Islet of Langerhans (tissue), 1 donor: ENCODE measurements around the gene RAB7A.
"Not testable (repeated sequence)": the region's sequence is repeated elsewhere in the genome, so short reads cannot be mapped to it uniquely, and the experiment has no call there.

ENCODE experiments used
- FAIRE-seq: peaks from one replicate; lab custom pipeline; 2011; peaks lifted over from hg19 to GRCh38; lab: Jason Lieb, UNC

The RAB7A gene

DNA sequence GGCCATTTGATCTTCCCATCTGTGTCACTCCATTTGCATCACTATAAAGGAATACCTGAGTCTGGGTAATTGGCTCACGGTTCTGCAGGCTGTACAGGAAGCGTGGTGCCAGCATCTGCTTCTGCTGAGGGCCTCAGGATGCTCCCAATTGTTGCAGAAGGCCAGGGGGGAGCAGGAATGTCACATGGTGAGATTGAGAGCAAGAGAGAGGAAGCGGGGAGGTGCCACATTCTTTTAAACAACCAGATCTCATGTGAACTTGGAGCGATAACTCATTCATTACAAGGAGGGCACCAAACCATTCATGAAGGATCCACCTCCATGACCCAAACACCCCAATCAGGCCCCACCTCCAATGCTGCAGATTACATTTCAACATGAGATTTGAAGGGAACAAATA is 13.1 kb upstream of the RAB7A start:
- FAIRE-seq: no peak

DNA sequence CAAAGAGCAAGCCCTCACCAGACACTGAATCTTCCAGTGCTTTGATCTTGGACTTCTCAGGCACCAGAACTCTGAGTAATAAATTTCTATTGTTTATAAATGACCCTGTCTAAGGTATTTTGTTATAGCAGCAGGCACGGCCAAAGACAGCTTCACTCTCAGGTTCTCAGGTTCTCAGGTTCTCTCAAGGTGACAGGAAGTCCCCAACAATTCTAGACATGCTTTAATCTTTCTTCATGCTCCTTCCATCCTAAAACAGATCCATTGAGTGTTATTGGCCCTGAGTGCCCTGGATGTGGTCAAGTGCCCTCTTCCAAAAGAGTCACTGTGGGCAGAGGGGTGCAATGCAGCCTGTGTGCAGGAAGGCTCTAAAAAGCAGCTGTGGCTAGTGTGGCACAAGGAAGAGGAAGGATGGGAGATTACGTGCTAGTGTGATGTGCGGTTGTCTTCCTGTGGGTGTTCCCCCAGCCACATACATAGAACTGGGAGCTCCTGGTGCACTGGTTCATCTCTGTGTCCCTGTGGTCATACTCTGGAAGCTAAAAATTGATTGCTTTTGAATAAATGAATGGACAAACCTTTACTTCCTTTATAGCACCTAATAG is 11.0 kb upstream of the RAB7A start:
- FAIRE-seq: no peak

DNA sequence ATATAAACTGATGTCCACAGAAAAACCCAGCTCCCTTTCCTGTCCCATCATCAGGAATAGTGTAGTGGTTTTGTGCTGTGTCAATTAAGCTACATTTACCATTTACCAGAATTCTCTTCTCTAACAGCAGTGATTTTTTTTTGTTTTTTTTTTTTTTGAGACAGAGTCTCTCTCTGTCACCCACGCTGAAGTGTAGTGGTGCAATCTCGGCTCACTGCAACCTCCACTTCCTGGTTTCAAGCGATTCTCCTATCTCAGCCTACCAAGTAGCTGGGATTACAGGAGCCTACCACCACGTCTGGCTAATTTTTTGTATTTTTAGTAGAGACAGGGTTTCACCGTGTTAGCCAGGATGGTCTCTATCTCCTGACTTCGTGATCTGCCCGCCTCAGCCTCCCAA is 7.1 kb upstream of the RAB7A start:
- FAIRE-seq: not testable (repeated sequence)

DNA sequence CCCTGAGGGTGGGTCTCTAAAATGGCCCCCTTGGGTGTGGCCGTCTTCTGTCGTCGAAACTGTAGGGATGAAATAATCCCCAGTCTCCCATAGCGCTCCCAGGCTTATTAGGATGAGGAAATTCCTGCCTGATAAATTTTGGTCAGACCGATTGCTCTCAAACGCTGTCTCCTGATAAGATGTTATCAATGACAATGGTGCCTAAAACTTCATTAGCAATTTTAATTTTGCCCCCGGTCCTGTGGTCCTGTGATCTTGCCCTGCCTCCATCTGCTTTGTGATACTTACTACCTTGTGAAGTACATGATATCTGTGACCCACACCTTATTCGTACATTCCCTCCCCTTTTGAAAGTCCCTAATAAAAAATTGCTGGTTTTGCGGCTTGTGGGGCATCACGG is 5.1 kb upstream of the RAB7A start:
- no peak for FAIRE-seq

DNA sequence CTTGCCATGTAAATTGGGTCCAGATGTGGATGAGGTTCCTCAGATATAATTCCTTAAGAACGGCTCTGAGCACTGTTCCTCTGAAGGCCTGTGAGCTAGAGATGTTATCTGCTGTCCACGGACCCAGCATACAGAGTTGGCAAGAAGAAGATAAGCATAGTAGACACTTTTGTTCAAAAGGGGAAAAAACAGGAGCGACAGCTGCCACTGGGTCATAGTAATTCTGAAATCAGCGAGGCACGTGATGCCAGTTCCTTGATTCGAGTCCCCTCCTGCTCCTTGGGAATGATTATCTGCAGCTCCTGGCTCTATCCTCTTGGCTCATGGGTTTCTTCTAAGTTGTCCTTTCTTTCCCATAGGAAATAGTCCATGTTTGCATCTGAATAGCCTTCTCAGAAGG is 2.5 kb upstream of the RAB7A start:
- FAIRE-seq: no peak

DNA sequence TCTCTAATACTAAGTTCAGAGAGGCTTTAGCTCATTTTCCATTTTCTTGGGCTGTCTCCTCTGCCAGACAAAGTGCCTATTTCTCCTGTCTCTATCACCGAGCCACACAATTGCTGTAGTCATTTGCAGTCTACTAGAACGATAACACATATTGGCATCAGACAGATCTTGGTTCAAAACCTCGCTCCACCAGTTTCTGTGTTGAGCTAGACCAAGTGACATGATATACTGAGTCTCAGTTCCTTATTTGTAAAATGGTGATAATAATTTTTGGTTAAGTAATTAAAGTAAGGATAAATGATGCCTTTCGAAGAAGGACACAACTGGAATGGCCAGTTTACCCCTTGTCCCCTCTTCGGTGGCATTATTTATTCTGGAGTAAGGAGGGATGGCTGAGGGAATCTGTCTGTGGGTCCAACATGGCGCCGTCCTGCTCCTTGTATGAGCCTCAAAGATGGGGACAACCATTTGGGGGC is 398 bp upstream of the RAB7A start:
- FAIRE-seq: no peak

DNA sequence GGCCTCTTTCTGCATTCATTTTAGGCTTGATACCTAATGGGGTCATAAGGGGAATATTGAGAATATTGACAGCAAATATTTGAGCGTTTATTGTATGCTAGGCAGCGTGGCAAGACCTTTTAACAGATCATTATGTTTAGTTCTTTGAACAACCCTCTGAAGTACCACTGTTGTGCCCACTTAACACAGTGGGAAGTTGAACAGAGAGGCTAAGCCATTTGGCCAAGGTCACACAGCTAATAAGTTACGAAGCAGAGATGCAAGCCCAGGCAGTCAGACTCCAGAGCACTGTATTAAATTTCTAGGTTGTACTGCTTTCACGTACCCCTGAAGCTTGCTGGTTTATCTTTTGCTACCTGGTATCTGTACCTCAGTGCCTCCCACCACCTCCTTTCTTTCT is 1.1 kb downstream of the RAB7A start:
- FAIRE-seq: no peak

DNA sequence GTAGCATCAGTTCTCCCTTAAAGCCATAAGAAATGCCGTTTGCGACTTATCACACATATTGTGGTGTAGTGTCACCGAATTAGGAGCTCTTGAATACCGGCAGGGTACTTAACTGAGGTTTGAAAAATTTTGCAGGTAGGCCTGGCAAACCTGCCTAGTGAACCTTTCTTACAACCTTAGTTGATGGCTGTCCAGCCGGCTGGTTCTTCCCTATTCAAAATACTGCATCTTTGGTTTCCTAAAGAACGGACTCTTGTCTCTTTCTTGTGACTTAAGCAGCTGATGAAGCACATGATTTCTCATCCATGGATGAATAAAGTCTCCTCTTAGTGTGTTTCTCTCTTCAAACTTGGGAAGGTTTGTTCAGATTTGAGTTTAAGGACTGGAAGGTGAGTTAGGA is 1.5 kb downstream of the RAB7A start:
- no peak for FAIRE-seq

DNA sequence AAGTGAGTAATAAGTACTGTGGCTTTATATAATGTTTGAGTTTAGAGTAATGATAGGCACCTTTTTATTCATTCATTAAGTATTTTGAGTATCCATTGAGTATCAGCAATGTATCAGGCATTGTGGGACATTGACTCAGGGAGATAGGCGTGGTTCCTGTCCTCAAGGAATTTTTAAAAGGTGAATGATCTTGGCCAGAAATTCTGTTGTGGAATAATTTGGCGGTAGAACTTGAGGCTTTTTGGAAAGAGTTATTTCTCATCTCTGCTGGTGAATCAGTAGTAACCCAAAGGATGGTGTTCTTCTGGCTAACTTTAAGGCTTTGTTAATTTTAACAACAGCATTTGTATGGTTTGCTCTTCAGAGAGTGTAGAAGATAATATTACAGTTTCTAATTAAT is 2.0 kb downstream of the RAB7A start:
- no peak for FAIRE-seq

DNA sequence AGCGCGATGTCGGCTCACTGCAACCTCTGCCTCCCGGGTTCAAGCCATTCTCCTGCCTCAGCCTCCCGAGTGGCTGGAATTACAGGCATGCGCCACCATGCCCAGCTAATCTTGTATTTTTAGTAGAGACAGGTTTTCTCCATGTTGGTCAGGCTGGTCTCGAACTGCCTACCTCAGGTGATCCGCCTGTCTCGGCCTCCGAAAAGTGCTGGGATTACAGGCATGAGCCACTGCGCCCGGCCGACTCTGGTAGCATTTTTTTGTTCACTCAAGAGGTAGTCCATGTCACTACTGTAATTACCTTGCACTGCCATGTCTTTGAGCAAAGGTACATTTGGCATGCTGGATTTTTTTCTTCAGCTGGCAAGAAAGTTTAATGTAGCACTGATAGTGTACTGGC is 2.5 kb downstream of the RAB7A start:
- not testable (repeated sequence) for FAIRE-seq

DNA sequence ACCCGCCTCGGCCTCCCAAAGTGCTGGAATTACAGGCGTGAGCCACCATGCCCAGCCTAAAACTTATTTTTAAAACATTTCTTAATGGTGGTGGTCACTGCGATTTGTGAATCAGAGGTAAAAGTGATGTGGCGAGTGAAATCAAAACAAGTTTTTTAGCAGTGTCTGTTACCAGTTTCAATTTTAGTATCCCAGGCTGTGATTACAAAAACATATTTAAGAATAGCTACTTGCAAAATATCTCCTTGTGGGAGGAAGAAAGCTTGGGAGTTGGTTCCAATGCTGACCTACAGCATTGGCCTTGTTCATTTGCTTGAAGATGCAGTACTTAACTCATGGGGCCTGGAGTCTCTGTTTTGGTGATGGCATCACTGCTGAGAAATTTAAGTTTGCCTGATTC is 4.5 kb downstream of the RAB7A start:
- FAIRE-seq: no peak

DNA sequence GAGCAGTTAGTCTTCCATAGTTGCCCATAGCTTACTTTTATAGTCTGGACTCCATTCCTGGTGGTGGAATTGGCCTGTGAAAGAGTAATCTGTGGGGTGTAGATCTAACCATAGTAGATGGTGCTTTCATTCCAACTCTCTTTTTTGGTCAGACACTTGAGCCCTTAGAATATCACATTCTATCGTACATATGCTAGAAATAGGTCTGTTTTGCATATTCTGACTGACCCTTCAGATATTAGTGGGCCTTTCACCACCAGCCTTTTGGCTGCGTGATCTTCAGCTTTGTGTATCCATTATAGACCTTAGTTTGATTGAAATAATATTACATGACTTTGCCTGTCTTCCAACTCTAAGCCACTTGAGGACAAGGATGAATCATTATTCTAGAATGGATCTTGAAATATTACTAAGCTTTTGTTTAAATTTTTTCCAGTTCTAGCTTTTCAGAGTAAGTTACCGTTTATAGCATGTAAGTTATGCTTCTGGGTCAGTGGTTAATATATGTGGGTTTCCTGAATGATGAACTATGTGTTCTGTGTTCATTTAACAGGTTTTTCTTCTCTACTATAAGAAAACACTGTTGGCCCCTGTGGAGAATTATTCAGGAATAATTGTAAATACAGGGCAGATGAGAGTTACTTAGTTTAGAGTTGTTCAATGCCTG is 8.7 kb downstream of the RAB7A start:
- no peak for FAIRE-seq

DNA sequence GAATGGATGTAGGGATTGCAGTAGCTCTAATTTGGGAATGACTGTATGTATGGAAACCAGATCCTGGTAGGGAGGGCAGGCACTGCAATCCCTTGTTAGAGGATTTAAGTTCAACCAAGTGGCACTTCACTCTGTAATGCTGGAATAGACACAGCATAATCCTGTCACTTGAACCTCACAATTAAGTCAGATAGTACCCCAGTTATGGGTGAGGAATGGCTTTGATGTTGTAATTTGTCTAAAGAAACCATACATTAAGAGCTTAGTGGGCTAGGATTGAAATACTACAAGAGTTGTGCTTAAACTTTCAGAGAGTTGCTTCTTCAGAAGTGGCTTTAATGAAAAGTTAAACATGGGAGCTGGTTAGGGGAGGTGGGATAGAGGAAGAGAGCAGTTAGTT is 9.3 kb downstream of the RAB7A start:
- FAIRE-seq: no peak

DNA sequence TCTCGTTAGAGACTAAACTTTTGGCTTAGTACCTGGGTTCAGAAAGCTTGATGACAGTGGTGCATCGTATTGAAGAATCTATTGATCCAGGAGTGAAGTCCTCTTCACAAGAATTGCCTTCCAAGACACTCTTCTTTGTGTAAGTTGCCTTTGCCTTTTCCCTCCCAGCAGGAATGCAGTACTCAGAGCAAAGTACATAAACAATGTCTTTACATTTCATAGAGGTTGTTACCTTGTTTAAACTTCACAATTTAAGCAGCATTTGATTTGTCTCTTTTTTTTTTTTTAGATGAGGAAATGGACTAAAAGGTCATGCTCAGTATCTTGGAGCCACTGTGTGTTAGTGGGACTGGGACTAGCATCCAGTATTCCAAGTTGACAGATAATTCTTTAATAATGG is 9.9 kb downstream of the RAB7A start:
- FAIRE-seq: no peak

DNA sequence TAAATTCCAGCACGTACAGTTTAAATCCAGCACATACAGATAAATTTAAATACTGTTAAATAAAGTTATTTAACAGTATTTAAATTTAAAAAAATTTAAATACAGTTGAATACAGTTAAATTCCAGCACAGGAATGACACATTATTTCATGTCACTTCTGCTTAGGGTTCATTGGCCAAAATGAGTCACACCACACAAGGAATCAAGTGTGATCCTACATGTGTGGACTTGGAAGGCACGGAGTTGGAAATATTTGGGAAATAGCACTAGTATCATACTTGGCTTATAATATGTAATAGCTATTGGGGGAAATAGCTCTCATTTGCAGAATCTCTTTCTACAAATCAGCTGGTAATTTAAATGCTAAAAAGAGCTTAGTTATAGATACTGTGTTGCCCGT is 10.6 kb downstream of the RAB7A start:
- no peak for FAIRE-seq

DNA sequence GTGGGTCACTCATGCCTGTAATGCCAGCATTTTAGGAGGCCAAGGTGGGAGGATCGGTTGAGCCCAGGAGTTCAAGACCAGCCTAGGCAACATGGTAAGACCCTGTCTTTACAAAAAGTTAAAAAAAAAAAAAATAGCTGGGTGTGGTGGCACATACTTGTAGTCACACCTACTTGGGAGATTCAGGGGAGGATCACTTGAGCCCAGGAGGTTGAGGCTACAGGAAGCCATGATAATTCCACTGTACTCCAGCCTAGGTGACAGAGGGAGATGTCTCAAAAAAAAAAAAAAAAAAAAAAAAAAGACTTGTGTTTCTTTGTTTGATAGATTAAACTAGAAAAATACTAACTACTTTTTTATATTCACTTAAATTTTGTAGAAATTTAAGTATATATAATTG is 14.6 kb downstream of the RAB7A start:
- FAIRE-seq: no peak

DNA sequence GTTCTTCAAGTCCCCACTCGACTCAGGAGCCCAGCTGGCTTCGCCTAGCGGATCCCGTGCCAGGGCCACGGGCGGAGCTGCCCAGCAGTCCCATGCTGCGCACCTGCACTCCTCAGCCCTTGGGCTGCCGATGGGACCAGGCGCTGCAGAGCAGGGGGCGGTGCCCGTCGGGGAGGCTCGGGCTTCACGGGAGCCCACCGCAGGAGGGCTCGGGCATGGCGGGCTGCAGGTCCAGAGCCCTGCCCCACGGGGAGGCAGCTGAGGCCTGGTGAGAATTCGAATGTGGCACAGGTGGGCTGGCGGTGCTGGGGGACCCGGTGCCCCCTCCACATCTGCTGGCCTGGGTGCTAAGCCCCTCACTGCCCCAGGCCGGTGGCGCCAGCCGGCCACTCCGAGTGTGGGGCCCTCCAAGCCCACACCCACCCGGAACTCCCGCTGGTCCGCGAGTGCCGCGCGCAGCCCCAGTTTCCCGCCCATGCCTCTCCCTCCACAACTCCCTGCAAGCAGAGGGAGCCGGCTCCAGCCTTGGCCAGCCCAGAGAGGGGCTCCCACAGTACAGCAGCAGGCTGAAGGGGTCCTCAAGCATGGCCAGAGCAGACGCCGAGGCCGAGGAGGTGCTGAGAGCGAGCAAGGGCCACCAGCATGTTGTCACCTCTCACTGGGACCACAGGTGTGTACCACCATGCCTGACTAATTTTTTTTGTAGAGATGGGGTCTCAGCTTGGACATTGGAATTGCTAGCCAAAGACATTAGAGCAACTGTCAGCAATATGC is 17.0 kb downstream of the RAB7A start:
- FAIRE-seq: no peak

DNA sequence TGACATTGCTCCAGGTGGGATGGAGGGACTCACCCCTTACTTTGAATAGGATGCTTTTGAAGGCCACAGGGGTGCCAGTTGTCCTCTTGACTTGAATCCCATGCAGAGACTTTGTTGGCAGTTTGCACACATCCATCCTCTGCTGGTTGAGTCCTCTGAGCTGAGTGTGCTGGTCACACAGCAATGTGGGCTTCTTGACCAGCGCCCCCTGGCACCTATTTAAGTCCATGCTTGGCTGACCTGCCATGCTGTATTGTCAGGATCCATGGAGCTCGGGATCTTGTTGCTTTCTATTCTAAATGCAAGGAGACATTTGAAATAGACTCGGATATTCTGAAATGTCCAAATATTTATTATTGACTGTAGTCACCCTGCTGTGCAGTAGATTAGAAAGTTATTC is 19.8 kb downstream of the RAB7A start:
- no peak for FAIRE-seq

DNA sequence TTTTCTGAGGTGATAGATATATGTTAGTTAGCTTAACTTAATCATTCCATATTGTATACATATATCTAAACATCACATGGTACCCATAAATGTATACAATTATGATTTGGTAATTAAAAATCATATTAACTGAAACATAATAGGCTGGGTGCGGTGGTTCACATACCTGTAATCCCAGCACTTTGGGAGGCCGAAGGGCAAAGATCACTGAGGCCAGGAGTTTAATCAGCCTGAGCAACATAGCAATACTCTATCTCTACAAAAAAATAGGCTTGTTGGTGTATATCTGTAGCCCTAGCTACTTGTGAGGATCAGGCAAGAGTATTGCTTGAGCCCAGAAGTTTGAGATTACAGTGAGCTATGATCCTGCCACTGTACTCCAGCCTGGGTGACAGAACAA is 20.9 kb downstream of the RAB7A start:
- FAIRE-seq: no peak

DNA sequence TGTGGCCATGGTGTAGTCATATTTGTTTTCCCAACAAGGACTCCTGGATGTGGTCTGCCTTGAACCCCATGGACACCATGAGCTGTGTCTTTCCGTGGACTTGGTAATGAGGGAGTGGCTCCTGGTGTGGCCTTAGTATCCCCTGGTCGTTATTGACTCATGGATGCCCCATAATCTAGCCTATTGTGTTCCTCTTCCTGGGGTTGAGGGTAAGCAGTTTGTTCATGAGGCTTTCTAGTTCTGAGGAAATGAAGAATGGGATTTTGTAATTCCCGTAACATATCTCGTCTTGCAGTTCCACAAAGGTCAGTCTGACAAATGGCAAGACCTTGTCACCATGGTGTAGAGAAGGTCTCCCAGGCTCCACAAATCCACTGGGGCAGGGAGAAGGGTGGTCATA is 22.6 kb downstream of the RAB7A start:
- FAIRE-seq: no peak

DNA sequence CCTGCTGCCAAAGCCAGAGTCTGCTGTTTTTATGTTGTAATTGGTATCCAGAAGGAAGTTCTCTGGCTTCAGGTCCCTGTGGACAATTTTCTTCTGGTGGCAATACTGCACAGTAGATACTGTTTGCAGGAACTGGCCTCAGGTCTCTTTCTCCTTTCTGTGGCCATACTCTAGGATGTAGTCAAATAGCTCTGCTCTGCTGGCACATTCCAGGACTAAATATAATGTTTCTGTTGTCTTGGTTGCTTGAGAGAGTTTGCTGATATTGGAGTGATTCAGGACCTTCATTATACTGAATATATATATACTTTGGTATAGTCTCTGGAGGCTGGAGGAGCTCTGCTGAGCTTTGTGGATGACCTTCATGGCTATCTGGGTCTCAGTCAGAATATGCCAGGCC is 23.1 kb downstream of the RAB7A start:
- FAIRE-seq: no peak

DNA sequence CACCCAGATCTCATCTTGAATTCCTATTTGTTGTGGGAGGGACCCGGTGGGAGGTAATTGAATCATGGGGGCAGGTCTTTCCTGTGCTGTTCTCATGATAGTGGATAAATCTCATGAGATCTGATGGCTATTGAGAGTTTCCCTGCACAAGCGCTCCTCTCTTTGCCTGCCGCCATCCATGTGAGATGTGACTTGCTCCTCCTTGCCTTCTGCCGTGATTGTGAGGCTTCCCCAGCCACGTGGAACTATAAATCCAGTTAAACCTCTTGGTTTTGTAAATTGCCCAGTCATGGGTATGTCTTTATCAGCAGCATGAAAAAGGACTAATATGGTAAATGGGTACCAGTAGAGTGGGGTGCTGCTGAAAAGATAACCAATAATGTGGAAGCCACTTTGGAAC is 23.6 kb downstream of the RAB7A start:
- not testable (repeated sequence) for FAIRE-seq

DNA sequence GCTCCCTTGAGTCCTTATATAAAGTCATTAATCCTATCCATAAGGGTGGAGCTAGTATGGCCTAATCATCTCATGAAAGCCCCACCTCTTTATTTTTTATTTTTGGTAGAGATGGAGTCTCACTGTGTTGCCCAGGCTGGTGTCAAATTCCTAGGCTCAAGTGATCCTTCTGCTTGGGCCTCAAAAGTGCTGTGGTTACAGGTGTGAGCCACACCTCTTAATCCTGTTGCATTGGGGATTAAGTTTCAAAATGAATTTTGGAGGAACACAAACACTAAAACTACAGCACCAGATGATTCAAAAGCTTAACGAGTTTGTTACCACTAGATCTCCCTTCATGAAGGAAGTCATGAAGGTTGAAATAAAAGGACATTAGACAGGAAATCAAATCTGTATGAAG is 27.7 kb downstream of the RAB7A start:
- FAIRE-seq: no peak

DNA sequence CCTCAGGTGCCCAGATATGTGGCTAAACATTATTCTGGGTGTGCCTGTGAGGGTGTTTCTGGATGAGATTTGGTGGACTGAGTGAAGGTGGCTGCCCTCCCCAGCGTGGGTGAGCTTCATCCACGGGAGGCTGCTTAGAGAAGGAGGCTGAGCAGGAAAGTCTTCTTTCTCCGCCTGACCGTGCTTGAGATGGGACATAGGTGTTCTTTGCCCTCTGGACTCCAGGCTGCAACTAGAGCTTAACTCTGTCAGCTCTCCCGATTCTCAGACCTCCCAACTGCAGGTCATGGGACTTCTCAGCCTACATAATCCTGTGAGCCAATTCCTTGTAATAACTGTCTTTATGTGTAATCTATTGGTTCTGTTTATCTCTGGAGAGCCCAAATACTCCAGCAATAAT is 34.1 kb downstream of the RAB7A start:
- no peak for FAIRE-seq
